GM20431 (cell line): Measurements from ENCODE around the gene YPEL3.

Experiments
- in situ Hi-C: fragments of 300-500 bp; cut with MseI, MboI; formaldehyde crosslinking; loops from one replicate; pipeline ENCODE4 v1.15.0; 2020; ENCODE audit warnings: low sequenced_read_pairs; ENCODE audit not compliant: unreplicated experiment

YPEL3 gene

DNA sequence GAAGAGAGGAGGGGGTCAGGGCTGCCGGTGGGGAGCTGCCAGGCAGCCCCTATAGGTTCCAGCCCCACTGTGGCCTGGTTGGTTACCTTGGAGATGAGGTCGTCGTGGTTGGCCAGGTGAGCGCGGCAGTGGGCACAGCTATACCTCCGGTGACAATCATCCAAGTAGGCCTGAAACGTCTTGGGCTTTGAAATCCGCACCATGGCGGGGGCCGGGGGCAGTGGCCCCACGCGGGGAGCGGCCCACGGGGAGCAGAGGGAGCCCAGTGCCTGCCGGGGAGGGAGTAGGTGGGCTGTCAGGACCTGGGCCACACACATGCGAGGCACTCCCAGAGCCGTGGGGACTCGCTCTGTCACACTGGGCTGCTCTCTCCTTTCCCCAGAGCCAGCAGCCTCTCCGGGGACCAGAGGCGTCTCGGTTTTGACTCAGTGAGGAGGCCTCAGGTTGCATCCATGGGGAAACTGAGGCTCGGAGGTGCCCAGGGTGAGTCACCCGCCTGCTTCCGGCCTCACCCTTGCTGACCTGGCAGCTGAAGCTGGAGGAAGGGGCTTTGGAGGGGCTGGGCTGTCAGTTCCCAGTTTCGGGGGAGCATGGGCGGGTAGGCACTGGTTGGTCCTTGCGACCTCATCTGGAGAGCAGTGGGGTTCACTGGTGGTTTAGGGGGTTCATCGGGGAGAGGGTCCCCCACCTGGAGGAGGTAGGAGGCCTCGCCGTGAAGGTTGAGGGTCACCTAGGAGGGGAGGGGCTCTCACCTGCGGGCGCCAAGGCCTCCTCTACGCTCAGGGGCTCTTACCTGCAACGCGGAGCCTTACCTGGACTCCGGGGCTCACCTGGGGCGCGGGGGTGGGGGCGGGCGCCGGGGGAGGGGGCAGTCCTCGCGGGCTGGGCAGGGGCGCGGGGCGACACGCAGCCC lies 591 bp downstream of the YPEL3 start:
- in situ Hi-C loops, result no loop called here

DNA sequence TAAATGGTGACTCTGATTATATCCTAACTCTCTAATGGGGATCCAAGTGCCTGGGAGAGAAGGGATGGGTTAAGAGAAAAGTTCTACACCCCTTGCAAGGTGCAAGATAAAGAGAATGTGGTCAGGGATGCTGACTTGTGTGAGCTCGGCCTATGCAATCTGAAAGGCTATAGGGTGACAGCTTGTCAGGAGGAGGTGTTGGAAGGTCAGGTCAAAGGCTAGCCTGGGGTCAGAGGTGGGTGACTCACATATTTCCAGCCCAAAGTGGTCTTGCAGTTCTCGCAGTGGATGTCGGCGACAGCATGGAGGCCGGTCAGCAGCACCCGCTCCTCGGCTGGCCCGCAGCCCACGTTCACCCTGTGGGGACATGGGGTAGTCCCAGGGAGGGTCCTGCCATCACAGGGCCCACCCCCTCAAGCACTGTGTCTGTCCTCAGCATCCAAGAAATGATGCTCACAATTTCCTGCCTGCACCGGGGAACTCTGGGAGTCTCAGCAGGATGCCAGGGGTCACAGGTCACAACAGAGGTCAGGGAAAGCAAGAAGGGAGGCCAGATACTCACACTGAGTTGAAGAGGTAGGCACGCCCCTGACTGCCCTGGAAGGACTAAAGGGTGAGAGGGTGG lies 1.4 kb downstream of the YPEL3 start:
- in situ Hi-C loops, result no loop called here

DNA sequence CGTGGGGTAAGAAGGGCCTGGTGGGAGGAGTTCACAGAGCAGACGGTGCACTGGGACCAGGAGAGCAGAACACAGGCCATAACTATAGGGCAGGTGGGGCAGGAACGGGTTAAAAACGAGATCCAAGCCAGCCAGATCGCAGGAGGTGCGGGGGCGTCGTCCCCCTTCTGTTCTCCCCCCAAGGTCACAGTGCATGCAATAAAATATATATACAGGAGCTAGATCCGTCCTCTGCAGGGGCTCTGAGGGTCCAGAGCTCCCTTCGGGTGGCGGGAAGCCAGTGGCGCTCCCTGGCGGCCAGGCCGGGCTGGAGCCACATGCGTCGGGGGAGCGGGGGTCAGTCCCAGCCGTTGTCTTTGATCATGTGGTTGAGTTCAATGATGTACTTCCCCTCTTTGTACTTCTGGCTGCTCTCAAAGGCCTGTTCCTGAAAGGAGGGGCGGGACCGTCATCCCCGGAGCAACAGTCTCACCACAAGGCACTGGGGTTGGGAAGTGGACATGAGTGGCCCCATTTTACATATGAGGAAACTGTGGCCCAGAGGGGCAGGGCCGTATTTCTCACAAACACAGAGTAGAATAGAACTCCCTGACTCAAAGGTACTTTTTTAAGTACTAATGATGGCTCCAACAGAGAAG lies 3.5 kb downstream of the YPEL3 start:
- in situ Hi-C loops, result no loop called here

DNA sequence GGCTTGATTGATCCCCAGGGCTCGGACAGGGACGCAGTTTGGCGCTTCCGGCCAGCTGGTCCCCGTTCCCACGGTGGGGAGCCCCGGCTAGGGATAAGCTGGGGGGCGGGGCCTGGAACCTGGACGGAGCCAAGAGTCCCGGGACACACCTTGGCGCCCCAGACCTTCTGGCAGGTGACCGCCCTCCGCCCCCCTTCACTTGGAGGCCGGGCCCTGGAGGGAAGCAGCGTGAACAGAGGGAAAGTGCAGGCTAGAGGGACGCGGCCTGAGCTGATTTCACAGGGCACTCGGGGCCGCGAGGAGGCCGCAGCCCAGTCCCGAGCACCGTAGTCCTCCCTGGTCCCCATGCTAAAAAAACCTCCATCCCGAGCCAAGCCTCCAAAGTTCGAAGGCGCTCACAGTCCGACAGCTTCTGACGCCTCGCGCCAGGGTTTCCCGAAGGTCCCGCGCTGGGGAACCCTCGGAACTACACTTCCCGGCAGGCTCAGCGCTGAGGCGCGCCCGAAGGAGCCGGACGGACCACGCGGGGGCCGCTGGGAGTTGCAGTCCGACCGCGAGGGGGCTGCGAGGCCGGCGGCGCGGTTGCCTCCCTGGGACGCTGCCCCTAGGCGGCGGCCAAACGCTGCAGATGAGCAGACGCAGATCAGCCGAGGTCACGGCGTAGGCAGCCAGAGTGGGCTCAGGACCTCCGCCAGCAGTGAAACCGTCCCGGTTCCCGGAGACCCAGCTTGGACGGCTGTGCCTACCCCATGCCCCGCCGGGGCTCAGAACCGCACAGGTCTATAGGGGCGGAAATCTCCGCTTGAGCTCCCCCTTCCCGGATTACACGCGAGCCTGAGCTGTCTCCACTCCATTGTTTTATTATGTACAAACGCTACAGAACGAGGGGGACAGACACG lies 4.3 kb downstream of the YPEL3 start, which contains the start of gene TBX6:
TSS of gene TBX6 (minus strand) at position 451 of the 899 bp plus-strand sequence. CDS start 731 bp downstream, outside the sequence.
- in situ Hi-C loops, result no loop called here

DNA sequence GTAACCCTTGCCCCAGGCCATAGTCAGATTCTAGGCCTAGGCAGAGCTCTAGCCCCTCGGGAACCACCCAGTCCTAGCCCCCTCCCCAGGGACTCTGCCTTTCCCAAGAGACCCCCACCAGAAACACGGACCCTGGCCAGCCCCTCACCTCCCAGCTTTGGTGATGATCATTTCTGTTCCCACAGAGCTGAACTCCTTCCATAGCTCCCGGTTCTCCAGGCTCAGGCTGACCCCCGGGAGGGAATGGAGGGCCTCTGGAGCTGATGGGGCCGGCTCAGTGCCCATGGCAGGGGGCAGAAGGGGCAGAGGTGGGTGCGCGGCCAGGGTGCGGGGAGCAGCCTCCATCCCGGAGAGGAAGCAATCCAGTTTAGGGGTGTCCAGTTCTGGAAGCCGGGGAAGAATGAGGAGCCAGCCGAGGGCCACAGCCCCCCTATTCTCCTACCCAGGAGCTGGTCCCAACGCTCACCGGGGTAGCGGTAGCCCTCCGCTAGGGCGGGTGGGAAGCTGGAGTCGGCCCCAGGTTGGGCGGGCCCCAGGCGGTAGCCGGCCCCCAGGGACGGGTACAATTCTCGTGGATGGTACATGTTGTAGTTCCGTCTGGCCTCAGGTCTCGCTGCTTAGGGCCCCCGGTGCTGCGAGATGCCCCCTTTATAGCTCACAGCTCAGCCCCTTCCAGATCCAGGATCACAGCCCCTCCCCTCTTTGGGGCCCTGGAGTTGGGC lies 5.2 kb downstream of the YPEL3 start:
- in situ Hi-C loops, result no loop called here

DNA sequence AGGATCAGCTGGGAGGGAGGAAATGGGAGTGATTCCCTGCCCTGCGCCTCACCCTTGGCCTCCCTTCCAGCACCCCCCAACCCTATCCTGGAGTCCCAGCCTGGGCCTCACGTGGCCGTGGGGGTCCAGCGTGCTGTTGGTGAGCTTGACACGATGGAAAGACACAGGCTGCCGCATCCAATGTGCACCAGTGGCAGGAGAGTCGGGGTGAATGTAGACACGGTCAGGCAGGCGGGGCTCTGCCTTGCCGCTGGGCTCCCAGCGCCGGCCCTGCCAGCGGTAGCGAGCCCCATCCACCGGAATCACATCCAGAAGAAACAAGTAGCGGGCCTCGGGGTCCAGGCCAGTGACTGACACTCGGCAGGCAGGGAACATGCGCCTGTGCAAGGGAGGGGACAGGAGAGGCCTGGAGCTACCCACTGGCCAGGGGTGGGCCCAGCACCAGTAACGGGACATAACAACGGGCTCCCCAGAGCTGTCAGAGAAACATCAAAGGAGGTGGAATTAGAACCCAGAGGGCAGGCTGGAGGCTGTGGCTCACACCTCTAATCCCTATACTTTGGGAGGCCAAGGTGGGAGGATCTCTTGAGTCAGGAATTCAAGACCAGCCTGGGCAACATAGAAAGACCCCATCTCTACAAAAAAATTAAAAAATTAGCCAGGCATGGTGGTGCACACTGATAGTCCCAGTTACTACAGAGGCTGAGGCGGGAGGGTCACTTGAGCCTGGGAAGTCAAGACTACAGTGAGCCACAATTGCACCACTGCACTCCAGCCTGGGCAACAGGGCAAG lies 7.0 kb downstream of the YPEL3 start:
- in situ Hi-C loops, result no loop called here

DNA sequence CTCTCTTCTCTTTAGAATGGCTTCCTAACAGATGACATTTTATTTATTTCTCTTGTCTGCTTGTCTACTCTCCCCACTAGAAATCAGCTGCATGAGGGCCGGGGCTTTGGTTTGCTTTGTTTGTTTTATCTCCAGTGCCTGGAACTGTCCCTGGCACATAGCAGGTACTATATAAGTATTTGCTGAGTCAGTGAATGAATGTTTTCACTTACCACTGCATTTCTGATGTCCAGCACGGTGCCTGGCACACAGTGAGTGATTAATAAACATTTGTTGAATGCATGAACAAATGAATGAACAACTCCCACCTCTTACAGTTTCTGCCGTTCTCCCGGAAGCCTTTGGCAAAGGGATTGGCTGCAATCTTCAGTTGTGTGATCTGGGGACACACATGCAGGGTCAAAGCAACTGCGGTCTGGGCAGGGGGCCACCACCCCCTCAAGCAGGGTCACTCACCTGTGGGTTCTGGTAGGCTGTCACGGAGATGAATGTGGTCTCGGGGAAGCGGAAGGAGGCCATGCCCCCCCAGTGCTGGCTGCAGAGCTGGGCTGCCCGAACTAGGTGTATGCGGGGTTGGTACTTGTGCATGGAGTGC lies 7.7 kb downstream of the YPEL3 start:
- in situ Hi-C loops, result no loop called here

DNA sequence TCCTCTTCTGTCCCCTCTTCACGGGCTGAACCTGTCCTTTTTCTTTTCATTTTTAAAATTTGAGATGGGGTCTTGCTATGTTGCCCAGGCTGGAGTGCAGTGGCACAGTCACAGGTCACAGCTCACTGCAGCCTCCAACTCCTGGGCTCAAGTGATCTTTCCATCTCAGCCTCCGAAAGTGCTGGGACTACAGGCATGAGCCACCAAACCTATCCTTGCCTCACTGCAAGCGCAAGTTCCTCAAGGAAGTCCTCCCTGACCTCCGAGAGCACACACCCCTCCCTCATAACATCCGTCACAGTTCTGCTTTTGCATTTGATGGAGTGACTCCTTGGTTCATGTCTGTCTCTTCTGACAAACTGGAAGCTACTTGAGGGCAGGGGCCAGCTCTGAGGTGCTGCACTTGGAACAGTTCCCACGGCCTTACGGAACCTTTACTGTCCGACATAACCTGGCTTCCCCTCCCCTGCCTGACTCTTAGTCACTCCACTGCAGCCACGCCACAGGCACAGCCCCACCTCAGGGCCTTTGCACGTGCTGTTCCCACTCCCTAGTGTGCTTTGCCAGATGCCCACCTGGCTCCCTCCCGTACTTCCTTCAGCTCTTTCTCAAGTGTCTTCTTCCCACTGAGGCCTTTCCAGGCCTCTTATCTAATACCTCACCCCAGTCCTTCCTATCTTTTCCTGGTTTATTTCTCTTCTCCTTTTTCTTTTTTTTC lies 8.7 kb downstream of the YPEL3 start:
- in situ Hi-C loops, result no loop called here

DNA sequence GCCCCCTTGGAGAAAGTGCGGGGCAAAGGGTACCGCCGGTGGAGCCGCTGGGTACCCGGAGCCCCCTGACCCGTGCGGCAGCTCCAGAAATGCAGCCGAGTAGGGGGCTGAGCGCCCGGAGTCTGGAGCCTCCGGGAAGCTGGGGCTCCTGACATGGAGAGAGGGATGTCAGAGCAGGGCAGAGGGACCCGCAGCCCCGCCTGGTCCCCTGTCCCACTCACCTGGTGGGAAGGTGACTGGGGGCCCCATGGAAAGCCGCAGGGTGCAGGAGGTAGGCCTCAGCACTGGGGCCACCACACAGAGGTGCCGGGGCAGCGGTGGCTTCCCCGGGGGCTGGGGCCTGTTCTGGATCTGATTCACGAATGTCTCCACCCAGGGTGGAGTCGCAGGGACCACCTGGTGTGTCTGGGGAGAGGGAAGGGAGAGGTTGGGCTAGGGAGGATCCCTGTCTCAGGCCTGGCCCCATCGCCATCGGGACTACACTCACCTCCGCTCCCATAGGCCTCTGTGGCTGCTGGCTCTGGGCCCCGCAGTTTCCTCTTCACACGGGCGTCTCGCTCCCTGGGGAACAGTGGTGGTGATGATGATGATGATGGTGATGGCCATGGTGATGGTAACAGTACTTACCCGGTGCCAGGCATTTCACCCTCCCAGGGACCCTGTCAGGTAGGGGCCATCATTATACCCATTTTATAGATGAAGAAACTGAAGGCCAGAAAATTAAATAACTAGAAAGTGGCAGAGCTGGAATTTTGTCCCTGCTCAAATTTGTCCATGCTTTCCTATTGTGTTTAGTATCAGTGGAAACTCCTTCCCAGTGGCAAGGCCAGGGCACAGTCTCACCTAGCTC lies 9.5 kb downstream of the YPEL3 start:
- in situ Hi-C loops, result no loop called here

DNA sequence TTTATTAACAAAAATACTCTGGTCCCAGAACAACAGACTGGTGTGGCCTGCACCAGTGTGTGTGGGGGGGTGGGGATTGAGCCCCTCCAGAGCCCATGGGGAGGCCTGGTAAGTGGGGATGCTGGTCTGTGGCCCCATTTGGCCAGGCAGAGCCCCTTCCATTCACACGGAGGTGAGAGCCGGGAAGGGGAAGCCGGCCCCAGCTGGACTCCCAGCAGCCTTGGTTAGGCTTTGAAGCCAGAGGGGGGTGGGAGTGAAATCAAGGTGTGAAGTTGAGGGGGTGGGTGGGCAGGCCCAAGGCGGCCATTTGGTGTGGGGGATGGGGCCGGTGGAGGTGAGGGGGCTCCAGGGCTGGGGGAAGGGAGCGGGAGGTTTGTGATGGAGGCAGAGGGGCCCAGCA lies 10.2 kb downstream of the YPEL3 start:
- in situ Hi-C loops, result no loop called here

DNA sequence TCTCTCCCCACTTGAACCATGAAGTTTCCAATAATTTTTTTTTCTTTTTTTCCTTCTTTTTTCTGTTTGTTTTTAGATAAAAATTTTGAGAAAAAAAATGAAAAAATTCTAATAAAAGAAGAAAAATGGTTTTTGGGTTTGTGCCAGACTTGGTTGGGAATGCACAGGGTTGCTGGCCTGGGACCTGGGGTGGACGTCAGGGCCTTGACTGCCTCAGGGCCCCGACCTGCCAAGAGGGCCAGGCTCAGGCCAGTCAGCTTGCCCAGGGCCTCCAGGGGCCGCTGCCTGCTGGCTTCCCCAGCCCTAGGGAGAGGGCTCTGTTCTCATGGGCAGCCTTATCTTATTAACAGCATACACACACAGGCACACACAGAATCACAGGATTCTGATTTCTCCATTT lies 10.8 kb downstream of the YPEL3 start:
- in situ Hi-C loops, result no loop called here

DNA sequence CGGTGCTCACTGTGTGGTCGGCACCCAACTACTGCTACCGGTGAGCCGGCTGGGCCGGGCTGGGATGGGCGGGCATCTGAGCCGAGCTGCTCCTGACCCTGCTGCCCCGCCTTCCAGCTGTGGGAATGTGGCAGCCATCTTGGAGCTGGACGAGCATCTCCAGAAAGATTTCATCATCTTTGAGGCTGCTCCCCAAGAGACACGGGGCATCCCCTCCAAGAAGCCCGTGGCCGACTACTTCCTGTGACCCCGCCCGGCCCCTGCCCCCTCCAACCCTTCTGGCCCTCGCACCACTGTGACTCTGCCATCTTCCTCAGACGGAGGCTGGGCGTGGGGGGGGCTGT lies 11.2 kb downstream of the YPEL3 start:
- in situ Hi-C loops, result no loop called here

DNA sequence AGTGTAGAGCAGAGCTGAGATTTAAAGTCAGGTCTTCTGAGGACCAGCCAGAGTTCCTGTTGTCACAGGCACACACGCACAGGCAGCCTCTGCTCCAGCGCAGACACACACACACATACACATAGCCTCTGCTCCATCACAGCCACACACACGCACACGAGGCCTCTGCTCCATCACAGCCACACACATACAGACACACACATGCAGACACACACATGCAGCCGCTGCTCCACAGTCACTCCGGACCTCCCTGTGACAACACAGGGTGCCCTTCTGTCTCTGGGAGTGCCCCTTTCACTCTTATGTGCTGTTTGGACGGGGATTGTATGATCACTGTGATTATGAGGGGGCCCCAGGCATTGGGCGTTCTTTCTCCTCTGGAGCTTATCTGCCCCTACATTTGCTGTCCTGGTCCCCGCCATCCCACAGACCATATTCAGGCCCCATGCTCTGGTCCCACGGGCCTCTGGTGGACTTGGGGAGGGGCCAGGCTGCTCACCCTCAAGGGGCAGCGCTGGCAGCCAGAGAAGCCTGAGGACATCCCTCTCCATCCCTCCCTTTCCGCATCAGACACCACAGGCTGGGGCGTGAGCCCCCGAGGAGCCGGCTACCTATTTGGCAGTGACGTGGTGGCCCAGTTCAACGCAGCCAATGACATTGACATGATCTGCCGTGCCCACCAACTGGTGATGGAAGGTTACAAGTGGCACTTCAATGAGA lies 11.8 kb downstream of the YPEL3 start:
- in situ Hi-C loops, result no loop called here

DNA sequence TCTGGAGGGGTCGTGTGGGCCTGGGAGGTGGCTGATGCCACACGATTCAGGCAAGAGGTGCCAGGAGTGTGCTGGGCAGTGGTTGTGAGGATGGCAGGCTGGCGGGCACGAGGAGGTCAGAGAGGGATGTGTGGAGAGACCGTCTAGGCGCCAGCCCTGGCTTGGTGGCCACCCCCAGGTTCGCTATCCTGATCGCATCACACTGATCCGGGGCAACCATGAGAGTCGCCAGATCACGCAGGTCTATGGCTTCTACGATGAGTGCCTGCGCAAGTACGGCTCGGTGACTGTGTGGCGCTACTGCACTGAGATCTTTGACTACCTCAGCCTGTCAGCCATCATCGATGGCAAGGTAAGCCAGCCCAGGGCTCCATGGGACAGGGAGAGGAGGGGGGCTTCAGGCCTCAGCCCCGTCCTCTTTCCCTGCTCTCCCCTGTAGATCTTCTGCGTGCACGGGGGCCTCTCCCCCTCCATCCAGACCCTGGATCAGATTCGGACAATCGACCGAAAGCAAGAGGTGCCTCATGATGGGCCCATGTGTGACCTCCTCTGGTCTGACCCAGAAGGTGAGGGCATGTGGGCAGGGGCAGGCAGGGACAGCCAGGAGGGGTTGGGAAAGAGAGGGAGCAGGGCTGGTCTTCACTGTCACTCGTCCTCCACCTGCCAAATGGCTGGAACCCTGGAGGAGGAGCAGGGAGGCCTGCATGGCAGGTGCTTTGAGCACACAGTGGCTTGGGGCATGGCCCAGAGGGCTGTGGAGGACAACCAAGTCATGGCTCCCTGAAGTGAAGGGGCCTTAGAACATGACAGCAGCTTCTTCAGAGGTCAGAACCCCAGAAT lies 12.6 kb downstream of the YPEL3 start:
- in situ Hi-C loops, result no loop called here

DNA sequence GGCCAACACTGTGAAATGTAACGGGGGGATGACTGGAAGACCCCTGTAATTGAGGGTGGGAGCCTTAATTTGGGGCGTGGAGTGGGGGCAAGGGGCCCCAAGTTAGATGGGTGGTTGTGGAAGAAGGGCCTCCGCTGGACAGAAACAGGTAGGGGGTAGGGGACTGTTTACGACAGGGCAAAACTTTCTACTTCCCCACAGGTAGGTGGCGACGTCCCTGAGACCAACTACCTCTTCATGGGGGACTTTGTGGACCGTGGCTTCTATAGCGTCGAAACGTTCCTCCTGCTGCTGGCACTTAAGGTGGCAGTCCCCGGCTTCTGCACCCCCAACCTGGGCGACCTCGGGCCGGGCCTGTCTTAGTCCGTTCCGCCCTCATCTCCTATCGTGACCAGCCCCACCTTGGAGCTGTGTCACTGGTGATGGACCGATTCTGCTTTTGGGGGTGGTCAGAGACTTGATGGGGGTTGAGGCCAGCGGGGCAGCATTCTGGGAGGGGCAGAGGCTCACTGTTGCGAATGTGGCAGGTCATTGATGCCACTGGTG lies 13.4 kb downstream of the YPEL3 start:
- in situ Hi-C loops, result no loop called here
